ENCODE measurements around the gene CDR2.

DNA sequence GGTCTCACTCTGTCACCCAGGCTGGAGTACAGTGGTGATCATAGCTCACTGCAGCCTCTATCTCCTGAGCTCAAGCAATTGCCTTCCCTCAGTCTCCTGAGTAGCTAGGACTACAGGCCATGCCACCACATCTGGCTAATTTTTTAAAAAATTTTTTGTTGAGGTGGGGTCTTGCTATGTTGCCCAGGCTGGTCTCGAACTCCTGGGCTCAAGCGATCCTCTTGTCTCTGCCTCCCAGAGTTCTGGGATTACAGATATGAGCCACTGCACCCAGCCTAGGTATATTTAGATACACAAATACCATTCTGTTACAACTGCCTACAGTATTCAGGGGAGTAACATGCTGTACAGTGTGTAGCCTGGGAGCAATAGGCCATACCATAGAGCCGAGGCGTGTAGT lies 62.9 kb downstream of the CDR2 start:
- TF ChIP-seq ARHGAP35 (CRISPR knock-in tag; IDR thresholded peaks at IDR 0.05; ENCODE audit: borderline replicate concordance) (no peak), TCF12 (IDR thresholded peaks at IDR 0.05) (no peak), TCF12 (CRISPR knock-in tag; IDR thresholded peaks at IDR 0.05) (no peak), FOXM1 (CRISPR knock-in tag; IDR thresholded peaks at IDR 0.05) (no peak), ZNF615 (CRISPR knock-in tag; IDR thresholded peaks at IDR 0.05; ENCODE audit: borderline replicate concordance) (no peak)
- TF ChIP-seq, protein P1, sequence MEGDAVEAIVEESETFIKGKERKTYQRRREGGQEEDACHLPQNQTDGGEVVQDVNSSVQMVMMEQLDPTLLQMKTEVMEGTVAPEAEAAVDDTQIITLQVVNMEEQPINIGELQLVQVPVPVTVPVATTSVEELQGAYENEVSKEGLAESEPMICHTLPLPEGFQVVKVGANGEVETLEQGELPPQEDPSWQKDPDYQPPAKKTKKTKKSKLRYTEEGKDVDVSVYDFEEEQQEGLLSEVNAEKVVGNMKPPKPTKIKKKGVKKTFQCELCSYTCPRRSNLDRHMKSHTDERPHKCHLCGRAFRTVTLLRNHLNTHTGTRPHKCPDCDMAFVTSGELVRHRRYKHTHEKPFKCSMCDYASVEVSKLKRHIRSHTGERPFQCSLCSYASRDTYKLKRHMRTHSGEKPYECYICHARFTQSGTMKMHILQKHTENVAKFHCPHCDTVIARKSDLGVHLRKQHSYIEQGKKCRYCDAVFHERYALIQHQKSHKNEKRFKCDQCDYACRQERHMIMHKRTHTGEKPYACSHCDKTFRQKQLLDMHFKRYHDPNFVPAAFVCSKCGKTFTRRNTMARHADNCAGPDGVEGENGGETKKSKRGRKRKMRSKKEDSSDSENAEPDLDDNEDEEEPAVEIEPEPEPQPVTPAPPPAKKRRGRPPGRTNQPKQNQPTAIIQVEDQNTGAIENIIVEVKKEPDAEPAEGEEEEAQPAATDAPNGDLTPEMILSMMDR (CRISPR knock-in tag; IDR thresholded peaks at IDR 0.05) = no peak

Data from HepG2 (cell line).